ENCODE data around the gene DNAJC17. TPM values are rescaled to one million over a fixed set of nuclear protein-coding genes. Genes with fewer than 3 reads are reported as not detected.

The DNAJC17 gene
- total RNA-seq, 2 experiments from 2014 or later: 24.2 to 39.9 TPM

GRCh38 chr15:40815042-40815698, 7.9 kb upstream of the DNAJC17 start:
- H3K79me2 ChIP-seq (ENCODE audit: insufficient read depth, low read depth, low read length): no peaks in the 10 kb centered on the region
- no peaks in the 10 kb centered on the region for H3K9me2 ChIP-seq (ENCODE audit: insufficient read depth, low read length)
- ChIA-PET POLR2A (interaction anchor here (0.5 kb wide), 1 partner anchor 106 kb away, joined by 5 read pairs; no protein-coding TSS in a partner anchor), CTCF (ENCODE audit: unreplicated experiment) (no interaction called here)
- H3K27ac ChIP-seq (ENCODE audit: low read depth, low read length, poor library complexity, severe bottlenecking): no peak overlapping the region
- no peaks in the 10 kb centered on the region for H4K20me1 ChIP-seq (ENCODE audit: insufficient read depth, low read length)
- peaks cover 12% of the 10 kb centered on the region; the same call in 1 of the 2 replicates for H3K36me3 ChIP-seq (ENCODE audit: insufficient read depth, low read length)
- BruUV-seq (replicated peaks): no TSS peak
- H3K9me3 ChIP-seq (ENCODE audit: low read length): no peaks in the 10 kb centered on the region
- no peak overlapping the region for H3K4me2 ChIP-seq (ENCODE audit: low read length)
- no peak for DNase-seq (ENCODE audit: low spot score)
- intact Hi-C loops (cut with micrococcal nuclease; ENCODE audit: unreplicated experiment): no loop called here
- TF ChIP-seq EZH2phosphoT487 (IDR thresholded peaks at IDR 0.05; ENCODE audit: borderline replicate concordance, low read depth, low read length) (no peak), CTCF (conservative IDR thresholded peaks at IDR 0.05; ENCODE audit: low read length) (no peak)
- no peak overlapping the region for H2AFZ ChIP-seq (ENCODE audit: low read length)
- no peaks in the 10 kb centered on the region for H3K4me1 ChIP-seq (ENCODE audit: insufficient read depth, low read length, poor library complexity, severe bottlenecking)
- H3K4me3 ChIP-seq (ENCODE audit: low read depth, low read length, poor library complexity, severe bottlenecking): no peak overlapping the region

GRCh38 chr15:40812721-40813425, 5.6 kb upstream of the DNAJC17 start:
- BruUV-seq (replicated peaks): no TSS peak
- Histone ChIP-seq H3K36me3 (ENCODE audit: insufficient read depth, low read length) (peaks cover 12% of the 10 kb centered on the region; the same call in 1 of the 2 replicates), H4K20me1 (ENCODE audit: insufficient read depth, low read length) (no peaks in the 10 kb centered on the region), H3K4me1 (ENCODE audit: insufficient read depth, low read length, poor library complexity, severe bottlenecking) (peaks cover 13% of the 10 kb centered on the region), H3K79me2 (ENCODE audit: insufficient read depth, low read depth, low read length) (peaks cover 4% of the 10 kb centered on the region; the same call in 1 of the 2 replicates), H3K4me2 (ENCODE audit: low read length) (no peak overlapping the region), H3K9me2 (ENCODE audit: insufficient read depth, low read length) (no peaks in the 10 kb centered on the region), H3K4me3 (ENCODE audit: low read depth, low read length, poor library complexity, severe bottlenecking) (no peak overlapping the region), H3K9me3 (ENCODE audit: low read length) (no peaks in the 10 kb centered on the region), H2AFZ (ENCODE audit: low read length) (no peak overlapping the region), H3K27ac (ENCODE audit: low read depth, low read length, poor library complexity, severe bottlenecking) (no peak overlapping the region)
- CTCF ChIA-PET (ENCODE audit: unreplicated experiment): no interaction called here
- TF ChIP-seq CTCF (conservative IDR thresholded peaks at IDR 0.05; ENCODE audit: low read length) (no peak), EZH2phosphoT487 (IDR thresholded peaks at IDR 0.05; ENCODE audit: borderline replicate concordance, low read depth, low read length) (no peak)
- DNase-seq (ENCODE audit: low spot score): no peak
- POLR2A ChIA-PET: no interaction called here
- intact Hi-C loops (cut with micrococcal nuclease; ENCODE audit: unreplicated experiment): no loop called here

Data from OCI-LY7 (cell line).